H9 (cell line): ENCODE data around the gene TNFAIP2. TPM values are rescaled to one million over a fixed set of nuclear protein-coding genes. Genes with fewer than 3 reads are reported as not detected.

Experiments
- DNase-seq: peaks from one replicate; pipeline ENCODE4 v3.0.0-alpha.2; 2017
- H2AFZ ChIP-seq: one replicate; pipeline ENCODE4 v1.6.1; 2013; ENCODE audit warnings: mild to moderate bottlenecking, low read length, control low read depth, moderate library complexity
- H2AK5ac ChIP-seq: 2 replicates; pipeline ENCODE4 v1.6.1; 2013; ENCODE audit warnings: low read length, control low read depth, mixed read lengths; ENCODE audit not compliant: insufficient read length
- H2BK120ac ChIP-seq: one replicate; pipeline ENCODE4 v1.6.1; 2013; ENCODE audit warnings: low read depth, mild to moderate bottlenecking, low read length, control low read depth, inconsistent platforms; ENCODE audit not compliant: poor library complexity, severe bottlenecking
- H2BK12ac ChIP-seq: 2 replicates; pipeline ENCODE4 v1.6.1; 2013; ENCODE audit warnings: low read length, control low read depth, mixed read lengths, low read depth; ENCODE audit not compliant: insufficient read length
- H2BK15ac ChIP-seq: 2 replicates; pipeline ENCODE4 v1.6.1; 2013; ENCODE audit warnings: low read depth, low read length, control low read depth
- H2BK20ac ChIP-seq: one replicate; pipeline ENCODE4 v1.6.1; 2013; ENCODE audit warnings: low read depth, mild to moderate bottlenecking, low read length, control low read depth, inconsistent platforms; ENCODE audit not compliant: poor library complexity, severe bottlenecking
- H2BK5ac ChIP-seq: 2 replicates; pipeline ENCODE4 v1.6.1; 2013; ENCODE audit warnings: low read length, control low read depth, mixed read lengths; ENCODE audit not compliant: insufficient read length
- H3K14ac ChIP-seq: 2 replicates; pipeline ENCODE4 v1.6.1; 2013; ENCODE audit warnings: low read length, control low read depth; ENCODE audit not compliant: insufficient read depth
- H3K18ac ChIP-seq: 2 replicates; pipeline ENCODE4 v1.6.1; 2013; ENCODE audit warnings: low read depth, mild to moderate bottlenecking, mixed read lengths, low read length, control low read depth; ENCODE audit not compliant: insufficient read length
- H3K23ac ChIP-seq: 2 replicates; pipeline ENCODE4 v1.6.1; 2013; ENCODE audit warnings: low read length, control low read depth, mixed read lengths, low read depth; ENCODE audit not compliant: insufficient read length
- H3K23me2 ChIP-seq: 2 replicates; pipeline ENCODE4 v1.6.1; 2013; ENCODE audit warnings: low read depth, mild to moderate bottlenecking, mixed read lengths, low read length, control low read depth; ENCODE audit not compliant: insufficient read length, poor library complexity, severe bottlenecking
- H3K27ac ChIP-seq: 2 replicates; pipeline ENCODE4 v1.5.1; 2013; ENCODE audit warnings: low read length, control low read depth, mixed read lengths, low read depth; ENCODE audit not compliant: insufficient read length
- H3K27me3 ChIP-seq: 2 replicates; pipeline ENCODE4 v1.6.1; 2013; ENCODE audit warnings: low read length, control low read depth, inconsistent platforms; ENCODE audit not compliant: insufficient read depth
- H3K4ac ChIP-seq: 2 replicates; pipeline ENCODE4 v1.6.1; 2013; ENCODE audit warnings: low read depth, mild to moderate bottlenecking, control low read depth, inconsistent platforms, low read length, moderate library complexity
- H3K4me1 ChIP-seq: 2 replicates; pipeline ENCODE4 v1.6.1; 2013; ENCODE audit warnings: low read length, control low read depth, inconsistent platforms; ENCODE audit not compliant: insufficient read depth
- H3K4me2 ChIP-seq: 2 replicates; pipeline ENCODE4 v1.6.1; 2013; ENCODE audit warnings: low read length, control low read depth, mixed read lengths; ENCODE audit not compliant: insufficient read length, insufficient read depth
- H3K56ac ChIP-seq: 2 replicates; pipeline ENCODE4 v1.6.1; 2013; ENCODE audit warnings: low read depth, mild to moderate bottlenecking, mixed read lengths, low read length, control low read depth; ENCODE audit not compliant: insufficient read length
- H3K79me1 ChIP-seq: 2 replicates; pipeline ENCODE4 v1.6.1; 2013; ENCODE audit warnings: low read depth, mild to moderate bottlenecking, moderate library complexity, low read length, control low read depth, inconsistent platforms; ENCODE audit not compliant: insufficient read depth, poor library complexity, severe bottlenecking
- H3K79me2 ChIP-seq: 2 replicates; pipeline ENCODE4 v1.6.1; 2013; ENCODE audit warnings: low read length, control low read depth, inconsistent platforms; ENCODE audit not compliant: insufficient read depth
- H3K9ac ChIP-seq: 2 replicates; pipeline ENCODE4 v1.6.1; 2013; ENCODE audit warnings: low read length, control low read depth, mixed read lengths; ENCODE audit not compliant: insufficient read length; ENCODE audit errors: extremely low read depth
- H3K9me3 ChIP-seq: one replicate; pipeline ENCODE4 v1.6.1; 2013; ENCODE audit warnings: low read depth, low read length, inconsistent platforms; ENCODE audit not compliant: control insufficient read depth
- H3T11ph ChIP-seq: one replicate; pipeline ENCODE4 v1.6.1; 2013; ENCODE audit warnings: mild to moderate bottlenecking, low read length, control low read depth, inconsistent platforms
- H4K20me1 ChIP-seq: one replicate; pipeline ENCODE4 v1.6.1; 2013; ENCODE audit not compliant: control insufficient read depth, insufficient read length, insufficient read depth
- H4K5ac ChIP-seq: 2 replicates; pipeline ENCODE4 v1.6.1; 2013; ENCODE audit warnings: low read depth, mild to moderate bottlenecking, mixed read lengths, low read length, control low read depth; ENCODE audit not compliant: insufficient read length
- H4K8ac ChIP-seq: replicated peaks from 2 replicates; pipeline ENCODE4 v1.6.1; 2013; ENCODE audit warnings: low read length, control low read depth, mixed read lengths, low read depth; ENCODE audit not compliant: insufficient read length
- H4K91ac ChIP-seq: 2 replicates; pipeline ENCODE4 v1.6.1; 2013; ENCODE audit warnings: low read depth, mild to moderate bottlenecking, moderate library complexity, mixed read lengths, low read length, control low read depth; ENCODE audit not compliant: insufficient read length
- H3K27ac Mint-ChIP-seq, 3 experiments: 2 replicates in 2 of 3; 3 replicates in 1 of 3; pipeline ENCODE4 v1.8.0; 2020 to 2021; ENCODE audit warnings: mixed read lengths in 3 of 3, mild to moderate bottlenecking in 1 of 3, moderate library complexity in 1 of 3
- H3K27me3 Mint-ChIP-seq: 2 replicates; pipeline ENCODE4 v1.8.0; 2021; ENCODE audit warnings: low read depth, mild to moderate bottlenecking, moderate library complexity, mixed read lengths
- H3K36me3 Mint-ChIP-seq, 3 experiments: 2 replicates in 2 of 3; 3 replicates in 1 of 3; pipeline ENCODE4 v1.8.0; 2020 to 2021; ENCODE audit warnings: low read depth in 3 of 3, mixed read lengths in 3 of 3; ENCODE audit not compliant: insufficient read depth in 1 of 3
- H3K4me1 Mint-ChIP-seq, 2 experiments: 2 replicates each; pipeline ENCODE4 v1.8.0; 2020; ENCODE audit warnings: mixed read lengths in 2 of 2
- H3K4me3 Mint-ChIP-seq, 2 experiments: 2 replicates in 1 of 2; 3 replicates in 1 of 2; pipeline ENCODE4 v1.8.0; 2020 to 2021; ENCODE audit warnings: mild to moderate bottlenecking in 2 of 2, mixed read lengths in 2 of 2, moderate library complexity in 1 of 2
- H3K9me3 Mint-ChIP-seq, 2 experiments: 2 replicates in 1 of 2; 3 replicates in 1 of 2; pipeline ENCODE4 v1.8.0; 2020; ENCODE audit warnings: mild to moderate bottlenecking in 2 of 2, mixed read lengths in 2 of 2, moderate library complexity in 1 of 2
- WGBS: extraction: QIAGEN DNeasy Blood & Tissue Kit; methylation state at CpG from one replicate; pipeline ENCODE4 v1.1.7; 2013; ENCODE audit warnings: missing lambda C conversion rate, low lambda C conversion rate, mixed read lengths; ENCODE audit not compliant: insufficient read length; ENCODE audit errors: extremely low coverage; 5-methylcytosine and 5-hydroxymethylcytosine counted together
- total RNA-seq: library from RNA; stranded (reverse); gene quantifications from 2 replicates; pipeline ENCODE4 v1.2.1, GENCODE V29; 2021
- TF ChIP-seq, protein P1 (sequence below): fragments of 200-600 bp; sonication (generic); conservative IDR thresholded peaks from 3 replicates; pipeline ENCODE4 v1.8.0; 2021; ENCODE audit warnings: antibody characterized with exemption, mild to moderate bottlenecking

TNFAIP2 gene
- total RNA-seq, 1 experiment from 2014 or later, result 29.3 TPM

DNA sequence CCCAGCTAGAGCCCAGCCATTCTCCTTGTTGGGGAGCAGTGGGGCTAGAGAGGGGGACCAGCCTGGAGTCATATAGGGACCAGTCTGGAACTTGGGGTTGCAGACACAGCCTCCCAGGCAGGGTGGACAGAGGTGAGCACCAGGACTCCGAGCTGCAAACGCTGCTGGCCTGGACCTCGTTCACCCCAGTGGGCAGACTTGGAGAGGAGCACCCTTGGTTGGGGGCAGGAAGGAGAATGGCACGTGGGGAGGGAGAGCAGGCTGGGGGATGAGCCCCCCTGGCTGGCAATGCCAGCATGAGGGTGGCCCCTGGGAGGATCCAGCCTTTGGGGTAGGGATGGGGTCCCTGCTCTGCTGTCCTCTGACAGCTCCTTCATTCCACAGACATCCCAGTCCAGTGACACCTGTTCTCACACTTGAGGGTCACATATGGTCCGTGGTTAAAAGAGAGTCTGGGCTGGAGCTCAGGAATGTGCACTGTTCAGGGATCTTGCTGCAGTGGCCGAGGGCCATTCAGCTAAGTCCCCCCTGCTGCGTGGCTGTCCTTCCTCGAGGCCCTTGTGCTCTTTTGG lies 36.4 kb upstream of the TNFAIP2 start:
- Histone ChIP-seq H2AFZ (no peak overlapping the region), H3K4ac (no peak overlapping the region), H3K4me1 (no peaks in the 10 kb centered on the region), H2BK120ac (no peak overlapping the region), H4K20me1 (no peaks in the 10 kb centered on the region), H2BK20ac (no peak overlapping the region), H3K79me1 (no peaks in the 10 kb centered on the region), H3K56ac (no peak overlapping the region), H4K5ac (no peak overlapping the region), H3K27ac (no peak overlapping the region), H3K9ac (no peak overlapping the region), H3K23me2 (peaks cover 4% of the 10 kb centered on the region), H3K27me3 (peaks cover 1% of the 10 kb centered on the region; the same call in 1 of the 2 replicates), H3K14ac (no peak overlapping the region), H3T11ph (no peak overlapping the region), H4K8ac (no peak overlapping the region), H2BK12ac (no peak overlapping the region), H3K23ac (no peak overlapping the region), H2AK5ac (no peak overlapping the region), H3K79me2 (no peaks in the 10 kb centered on the region), H3K4me2 (no peak overlapping the region), H4K91ac (no peak overlapping the region), H3K9me3 (no peaks in the 10 kb centered on the region), H2BK15ac (no peak overlapping the region), H2BK5ac (no peak overlapping the region), H3K18ac (no peak overlapping the region)
- Mint-ChIP-seq H3K4me1 (peaks cover 5 to 12% of the 10 kb centered on the region in 2 experiments), H3K27me3 (peaks cover 11% of the 10 kb centered on the region), H3K27ac (no peak overlapping the region), H3K36me3 (no peaks in the 10 kb centered on the region), H3K9me3 (no peaks in the 10 kb centered on the region), H3K4me3 (no peak overlapping the region)
- DNase-seq, result no peak
- TF ChIP-seq, protein P1, sequence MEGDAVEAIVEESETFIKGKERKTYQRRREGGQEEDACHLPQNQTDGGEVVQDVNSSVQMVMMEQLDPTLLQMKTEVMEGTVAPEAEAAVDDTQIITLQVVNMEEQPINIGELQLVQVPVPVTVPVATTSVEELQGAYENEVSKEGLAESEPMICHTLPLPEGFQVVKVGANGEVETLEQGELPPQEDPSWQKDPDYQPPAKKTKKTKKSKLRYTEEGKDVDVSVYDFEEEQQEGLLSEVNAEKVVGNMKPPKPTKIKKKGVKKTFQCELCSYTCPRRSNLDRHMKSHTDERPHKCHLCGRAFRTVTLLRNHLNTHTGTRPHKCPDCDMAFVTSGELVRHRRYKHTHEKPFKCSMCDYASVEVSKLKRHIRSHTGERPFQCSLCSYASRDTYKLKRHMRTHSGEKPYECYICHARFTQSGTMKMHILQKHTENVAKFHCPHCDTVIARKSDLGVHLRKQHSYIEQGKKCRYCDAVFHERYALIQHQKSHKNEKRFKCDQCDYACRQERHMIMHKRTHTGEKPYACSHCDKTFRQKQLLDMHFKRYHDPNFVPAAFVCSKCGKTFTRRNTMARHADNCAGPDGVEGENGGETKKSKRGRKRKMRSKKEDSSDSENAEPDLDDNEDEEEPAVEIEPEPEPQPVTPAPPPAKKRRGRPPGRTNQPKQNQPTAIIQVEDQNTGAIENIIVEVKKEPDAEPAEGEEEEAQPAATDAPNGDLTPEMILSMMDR, result no peak
- no CpG with 5 or more reads among the region's 8 CpGs for WGBS
